Right lobe of liver (tissue), 6 donors: ENCODE data around the gene GCA. TPM values are rescaled to one million over a fixed set of nuclear protein-coding genes. Genes with fewer than 3 reads are reported as not detected.

Experiments
- ATAC-seq, 4 donors: fragments of 200-7000 bp; cut with Tn5 transposase; one replicate each; pipeline ENCODE4 v1.9.1; 2020; ENCODE audit warnings: mild to moderate bottlenecking in 4 of 4, moderate library complexity in 4 of 4
- DNase-seq, 3 donors: peaks; one replicate each; pipeline ENCODE4 v3.0.0-alpha.2; 2020
- H3K27ac ChIP-seq, 3 donors: fragments of 200-600 bp; one replicate each; pipeline ENCODE4 v1.8.0; 2022
- H3K27me3 ChIP-seq, 2 donors: fragments of 200-600 bp; one replicate each; pipeline ENCODE4 v1.8.0; 2022
- H3K36me3 ChIP-seq, 4 donors: fragments of 200-600 bp; sonication (generic) in 1 of 4; one replicate each; pipeline versions ENCODE4 v1.5.1 to v1.8.0; 2017 to 2022; ENCODE audit warnings: control low read depth in 1 of 4
- H3K4me1 ChIP-seq, 4 donors: fragments of 200-600 bp; sonication (generic) in 1 of 4; one replicate each; pipeline versions ENCODE4 v1.5.1 to v1.8.0; 2017 to 2022; ENCODE audit warnings: control low read depth in 1 of 4
- H3K4me3 ChIP-seq, 3 donors: fragments of 200-600 bp; one replicate each; pipeline ENCODE4 v1.8.0; 2022
- H3K9me3 ChIP-seq, 4 donors: fragments of 200-600 bp; sonication (generic) in 1 of 4; one replicate each; pipeline versions ENCODE4 v1.5.1 to v1.8.0; 2017 to 2022; ENCODE audit warnings: control low read depth in 1 of 4
- CTCF ChIP-seq, 4 donors: fragments of 200-600 bp in 3 of 4; fragments of 450-650 bp in 1 of 4; IDR thresholded peaks; one replicate each; pipeline versions ENCODE4 v1.5.1 to v1.8.0; 2016 to 2022; ENCODE audit warnings: antibody characterized with exemption in 4 of 4, mild to moderate bottlenecking in 2 of 4
- POLR2A ChIP-seq: fragments of 450-650 bp; IDR thresholded peaks from one replicate; pipeline ENCODE4 v1.6.1; 2017; ENCODE audit warnings: antibody characterized with exemption, mild to moderate bottlenecking
- WGBS: methylation state at CpG from one replicate; pipeline ENCODE4 v1.1.6; 2018; ENCODE audit warnings: low coverage, low lambda C conversion rate; ENCODE audit not compliant: insufficient coverage; ENCODE audit errors: missing lambda C conversion rate; 5-methylcytosine and 5-hydroxymethylcytosine counted together
- intact Hi-C, 2 donors: fragments of 100-400 bp; cut with DNase I; formaldehyde crosslinking; loops; one replicate each; pipeline versions ENCODE4 v1.11.2 to v1.14.1; 2022
- total RNA-seq, 6 experiments: library from RNA; depleted of rRNA in 2 of 6; stranded (reverse); fragments of >200 nt in 2 of 6; fragmentation: NEBNext Ultra II Directional in 3 of 6; extraction: Animal tissue kit (Norgen Biotek cat#: 25700) in 3 of 6; gene quantifications; one replicate each; pipeline versions ENCODE4 v1.1.0 to v1.2.4, GENCODE V29; 2016 to 2023
- donor health status: DM: no; HTN: yes; CAD: no.
- donor health status: DM: no; HTN: no; CAD: no.
- donor health status: DM: no; HTN: no; CAD: no.
- donor health status: DM: no; HTN: yes; CAD: no.
- donor health status: DM: no; HTN: yes; CAD: no.

The GCA gene
- total RNA-seq, 6 experiments from 2014 or later: 6.8 to 18.1 (median 10.9) TPM

- DNase-seq: no peak
- Histone ChIP-seq H3K9me3 (no peaks in the 10 kb centered on the region), H3K27ac (no peak overlapping the region), H3K4me1 (no peaks in the 10 kb centered on the region), H3K36me3 (no peaks in the 10 kb centered on the region), H3K4me3 (no peak overlapping the region), H3K27me3 (no peaks in the 10 kb centered on the region)
- 22% methylated on average over 3 of the region's 3 CpGs for WGBS
- peak; percentile 23 to 50 (median 44) for TF ChIP-seq CTCF (IDR thresholded peaks at IDR 0.05)
- TF ChIP-seq POLR2A: no peak
- peak; percentile 66 to 77 (median 74) for ATAC-seq
- intact Hi-C loops: no loop called here
Observed at GRCh38 chr2:162333968-162334367, 10.0 kb upstream of the GCA start.

- H3K9me3 ChIP-seq: no peaks in the 10 kb centered on the region
- no peaks in the 10 kb centered on the region for H3K36me3 ChIP-seq
- TF ChIP-seq CTCF (IDR thresholded peaks at IDR 0.05) (no peak), POLR2A (no peak)
- no peak overlapping the region for H3K4me3 ChIP-seq
- DNase-seq: no peak
- H3K27ac ChIP-seq: no peak overlapping the region
- no peaks in the 10 kb centered on the region for H3K4me1 ChIP-seq
- WGBS: 68% methylated on average over 2 of the region's 2 CpGs
- ATAC-seq: no peak
- intact Hi-C loops: no loop called here
- H3K27me3 ChIP-seq: no peaks in the 10 kb centered on the region
Observed at GRCh38 chr2:162337868-162338267, 6.1 kb upstream of the GCA start.

- Histone ChIP-seq H3K27ac (no peak overlapping the region), H3K4me1 (peaks cover 0 to 3% (median 0%) of the 10 kb centered on the region in 4 donors), H3K9me3 (no peaks in the 10 kb centered on the region), H3K27me3 (no peaks in the 10 kb centered on the region), H3K4me3 (no peak overlapping the region), H3K36me3 (no peaks in the 10 kb centered on the region)
- TF ChIP-seq POLR2A: no peak
- no peak for TF ChIP-seq CTCF (IDR thresholded peaks at IDR 0.05)
- ATAC-seq (no peak), DNase-seq (no peak)
- intact Hi-C loops: no loop called here
Observed at GRCh38 chr2:162340822-162341221, 3.1 kb upstream of the GCA start.

- DNase-seq (no peak), ATAC-seq (no peak)
- peaks cover 0 to 3% (median 0%) of the 10 kb centered on the region in 4 donors for H3K4me1 ChIP-seq
- TF ChIP-seq POLR2A (no peak), CTCF (IDR thresholded peaks at IDR 0.05) (no peak)
- H3K9me3 ChIP-seq: no peaks in the 10 kb centered on the region
- WGBS: 54% methylated on average over 3 of the region's 3 CpGs
- no peaks in the 10 kb centered on the region for H3K36me3 ChIP-seq
- no peak overlapping the region for H3K4me3 ChIP-seq
- H3K27me3 ChIP-seq: no peaks in the 10 kb centered on the region
- intact Hi-C loops: no loop called here
- H3K27ac ChIP-seq: no peak overlapping the region
Observed at GRCh38 chr2:162342321-162342720, 1.6 kb upstream of the GCA start.

- 43% methylated on average over 2 of the region's 2 CpGs for WGBS
- TF ChIP-seq POLR2A: no peak
- no peak for TF ChIP-seq CTCF (IDR thresholded peaks at IDR 0.05)
- H3K36me3 ChIP-seq: peaks cover 0 to 4% (median 0%) of the 10 kb centered on the region in 4 donors
- H3K27ac ChIP-seq: no peak overlapping the region
- H3K9me3 ChIP-seq: no peaks in the 10 kb centered on the region
- DNase-seq: no peak
- H3K4me1 ChIP-seq: peaks cover 0 to 3% (median 0%) of the 10 kb centered on the region in 4 donors
- ATAC-seq: no peak
- no peak overlapping the region for H3K4me3 ChIP-seq
- intact Hi-C loops: no loop called here
- no peaks in the 10 kb centered on the region for H3K27me3 ChIP-seq
Observed at GRCh38 chr2:162342841-162343240, 1.1 kb upstream of the GCA start.
